HG02870 (cell line): ENCODE results near the gene MBP.

Source experiments
- ATAC-seq: cut with Tn5 transposase; IDR thresholded peaks from one replicate; pipeline ENCODE4 v1.9.1; 2021; ENCODE audit warnings: mild to moderate bottlenecking, moderate library complexity; ENCODE audit not compliant: unreplicated experiment

The MBP gene

GRCh38 chr18:77132369-77133050 lies at the start of gene MBP:
TSS of gene MBP (minus strand) at chr18:77132783. CDS start at chr18:77105261, 27,522 bp downstream.
- peak; percentile 50 for ATAC-seq

GRCh38 chr18:77181950-77182707 lies 49.5 kb upstream of the MBP start:
- ATAC-seq = no peak

GRCh38 chr18:77178559-77178958 lies 46.0 kb upstream of the MBP start:
- no peak for ATAC-seq

- no peak for ATAC-seq
Measured at GRCh38 chr18:77177009-77177408, 44.4 kb upstream of the MBP start.

- ATAC-seq = no peak
Measured at GRCh38 chr18:77173275-77174030, 40.9 kb upstream of the MBP start.

- no peak for ATAC-seq
Measured at GRCh38 chr18:77170890-77171410, 38.4 kb upstream of the MBP start.

GRCh38 chr18:77168811-77169311 lies 36.3 kb upstream of the MBP start:
- ATAC-seq = no peak

- no peak for ATAC-seq
Measured at GRCh38 chr18:77167251-77167650, 34.7 kb upstream of the MBP start.

GRCh38 chr18:77166523-77166922 lies 33.9 kb upstream of the MBP start:
- ATAC-seq = no peak

- ATAC-seq = no peak
Measured at GRCh38 chr18:77165503-77166188, 33.1 kb upstream of the MBP start.

GRCh38 chr18:77164763-77165485 lies 32.3 kb upstream of the MBP start:
- no peak for ATAC-seq

GRCh38 chr18:77164026-77164425 lies 31.4 kb upstream of the MBP start:
- no peak for ATAC-seq

- ATAC-seq = no peak
Measured at GRCh38 chr18:77162580-77162979, 30.0 kb upstream of the MBP start.

GRCh38 chr18:77161961-77162360 lies 29.4 kb upstream of the MBP start:
- ATAC-seq = no peak

GRCh38 chr18:77161383-77161782 lies 28.8 kb upstream of the MBP start:
- ATAC-seq = no peak

- peak; percentile 56 for ATAC-seq
Measured at GRCh38 chr18:77160515-77160914, 27.9 kb upstream of the MBP start.

- ATAC-seq = peak; percentile 68
Measured at GRCh38 chr18:77157312-77157711, 24.7 kb upstream of the MBP start.

GRCh38 chr18:77155031-77155430 lies 22.4 kb upstream of the MBP start:
- ATAC-seq = no peak

GRCh38 chr18:77153404-77153803 lies 20.8 kb upstream of the MBP start:
- ATAC-seq = no peak
